GM19193 (cell line): ENCODE measurements around the gene OR2W1.

Experiments used
- POLR2A ChIP-seq: IDR thresholded peaks from 4 replicates; pipeline ENCODE4 v1.6.1; 2011; ENCODE audit not compliant: insufficient read depth, insufficient read length; ENCODE audit errors: extremely low read depth

OR2W1 gene

GRCh38 chr6:29016559-29017427 lies 28.2 kb downstream of the OR2W1 start:
- no peak for TF ChIP-seq POLR2A

GRCh38 chr6:29014729-29015608 lies 30.0 kb downstream of the OR2W1 start:
- TF ChIP-seq POLR2A = no peak

- TF ChIP-seq POLR2A = no peak
Observed at GRCh38 chr6:29011276-29011734, 33.7 kb downstream of the OR2W1 start.

- no peak for TF ChIP-seq POLR2A
Observed at GRCh38 chr6:29009358-29009757, 35.6 kb downstream of the OR2W1 start.

DNA sequence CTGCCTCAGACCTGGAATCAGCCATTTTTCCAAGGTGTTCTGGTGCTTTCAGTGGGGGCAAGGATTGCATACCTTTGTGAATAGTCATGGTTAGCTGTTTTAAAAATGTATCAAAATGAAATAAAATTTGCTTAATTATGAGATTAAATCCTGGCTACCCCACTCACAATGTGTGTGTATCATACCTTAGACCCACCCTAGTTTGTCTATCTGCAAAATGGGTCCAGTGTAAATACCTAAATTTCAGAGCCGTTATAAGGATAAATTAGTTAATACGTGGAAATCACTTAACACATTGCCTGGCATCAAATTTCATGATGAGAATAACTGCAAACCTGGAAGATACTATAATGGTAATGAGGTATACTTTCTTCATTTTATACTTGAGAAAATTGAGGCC lies 36.9 kb downstream of the OR2W1 start:
- no peak for TF ChIP-seq POLR2A

- no peak for TF ChIP-seq POLR2A
Observed at GRCh38 chr6:29005183-29005885, 39.6 kb downstream of the OR2W1 start, which contains the start of gene ZNF311. Gene ZNF311, minus strand, starts transcription at chr6:29005315. Its CDS starts 1,361 bp downstream, at chr6:29003954.

GRCh38 chr6:28996844-28997510 lies 48.0 kb downstream of the OR2W1 start:
- TF ChIP-seq POLR2A = no peak

DNA sequence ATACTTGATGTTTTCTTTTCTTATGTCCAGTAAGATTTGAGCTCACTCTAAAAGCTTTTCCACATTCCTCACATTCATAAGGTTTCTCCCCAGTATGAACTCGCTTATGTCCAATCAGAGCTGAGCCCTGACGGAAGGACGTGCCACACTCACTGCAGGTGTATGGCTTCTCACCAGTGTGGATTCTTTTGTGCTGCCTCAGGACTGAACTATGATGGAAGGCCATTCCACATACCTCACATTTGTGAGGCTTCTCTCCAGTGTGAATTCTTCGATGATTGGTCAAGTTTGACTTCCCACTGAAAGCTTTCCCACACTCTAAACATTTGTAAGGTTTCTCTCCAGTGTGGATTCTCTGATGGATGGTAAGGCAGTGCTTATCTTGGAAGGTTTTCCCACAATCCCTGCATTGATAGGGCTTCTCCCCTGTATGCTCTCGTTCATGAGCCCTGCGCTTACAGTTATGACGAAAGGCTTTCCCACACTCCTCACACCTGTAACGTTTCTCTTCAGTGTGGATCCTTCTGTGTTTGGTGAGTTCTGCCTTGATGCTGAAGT lies 49.8 kb downstream of the OR2W1 start:
- no peak for TF ChIP-seq POLR2A
